H1 (cell line): ENCODE data around the gene POLR2L. TPM values are rescaled to one million over a fixed set of nuclear protein-coding genes. Genes with fewer than 3 reads are reported as not detected.

Source experiments
- CTCF ChIA-PET: fragments of 300-600 bp; sonication (Branson Sonifier 250); formaldehyde crosslinking; loops from one replicate; lab custom pipeline; 2021; ENCODE audit not compliant: partially characterized antibody; lab: Charles Lee
- POLR2A ChIA-PET: fragments of 300-600 bp; sonication (Branson Sonifier 250); formaldehyde crosslinking; loops from one replicate; lab custom pipeline; 2021; ENCODE audit warnings: inconsistent platforms; ENCODE audit not compliant: partially characterized antibody; lab: Charles Lee
- DNase-seq, 2 experiments: peaks; one replicate each; pipeline versions ENCODE4 v3.0.0 to v3.0.0-alpha.2; 2010 to 2022; ENCODE audit warnings: low spot score in 2 of 2, low read depth in 1 of 2, mixed read lengths in 1 of 2
- FAIRE-seq: peaks from 2 replicates; lab custom pipeline; 2011; peaks lifted over from hg19 to GRCh38; lab: Jason Lieb, UNC
- H2AFZ ChIP-seq: 2 replicates; pipeline ENCODE4 v1.8.1; 2012; ENCODE audit warnings: low read length, inconsistent platforms
- H2AK5ac ChIP-seq: 2 replicates; pipeline ENCODE4 v1.6.1; 2013; ENCODE audit warnings: low read depth, low read length
- H2BK120ac ChIP-seq: replicated peaks from 2 replicates; pipeline ENCODE3; 2013; ENCODE audit warnings: low read depth, low read length, inconsistent platforms
- H2BK12ac ChIP-seq: 2 replicates; pipeline ENCODE4 v1.6.1; 2013; ENCODE audit warnings: low read depth, low read length
- H2BK15ac ChIP-seq: 2 replicates; pipeline ENCODE4 v1.6.1; 2013; ENCODE audit warnings: low read length
- H2BK20ac ChIP-seq: 2 replicates; pipeline ENCODE4 v1.6.1; 2013; ENCODE audit warnings: low read length
- H2BK5ac ChIP-seq: 2 replicates; pipeline ENCODE4 v1.6.1; 2013; ENCODE audit warnings: low read depth, low read length
- H3K14ac ChIP-seq: 2 replicates; pipeline ENCODE4 v1.6.1; 2013; ENCODE audit warnings: inconsistent platforms; ENCODE audit not compliant: insufficient read length
- H3K18ac ChIP-seq: 2 replicates; pipeline ENCODE4 v1.6.1; 2013; ENCODE audit warnings: low read length; ENCODE audit errors: extremely low read depth
- H3K23ac ChIP-seq: 2 replicates; pipeline ENCODE4 v1.6.1; 2013; ENCODE audit warnings: inconsistent platforms; ENCODE audit not compliant: insufficient read length
- H3K23me2 ChIP-seq: 2 replicates; pipeline ENCODE4 v1.6.1; 2013; ENCODE audit warnings: low read depth, low read length
- H3K27ac ChIP-seq: 2 replicates; pipeline ENCODE4 v1.6.1; 2011; ENCODE audit warnings: low read depth, low read length, inconsistent platforms
- H3K27me3 ChIP-seq, 4 experiments: replicated peaks in 1 of 4; 1 replicate in 1 of 4; 2 replicates in 3 of 4; pipeline versions ENCODE4 v1.6.1 to v1.8.1; 2011 to 2013; ENCODE audit warnings: low read length in 3 of 4, mild to moderate bottlenecking in 3 of 4, inconsistent platforms in 2 of 4, mixed read lengths in 2 of 4, moderate library complexity in 1 of 4; ENCODE audit not compliant: control insufficient read depth in 3 of 4, insufficient read depth in 3 of 4; ENCODE audit errors: extremely low read depth in 1 of 4
- H3K36me3 ChIP-seq, 4 experiments: 2 replicates each; pipeline versions ENCODE4 v1.6.1 to v1.8.1; 2011 to 2013; ENCODE audit warnings: mild to moderate bottlenecking in 4 of 4, low read length in 3 of 4, moderate library complexity in 2 of 4, control low read depth in 1 of 4, inconsistent platforms in 1 of 4; ENCODE audit not compliant: insufficient read depth in 4 of 4, control insufficient read depth in 2 of 4
- H3K4ac ChIP-seq: replicated peaks from 2 replicates; pipeline ENCODE3; 2013; ENCODE audit warnings: low read length, low read depth, mixed read lengths, inconsistent platforms; ENCODE audit not compliant: insufficient read length
- H3K4me1 ChIP-seq, 4 experiments: replicated peaks in 1 of 4; 1 replicate in 1 of 4; 2 replicates in 3 of 4; pipeline versions ENCODE4 v1.6.1 to v1.8.1; 2011 to 2013; ENCODE audit warnings: low read length in 3 of 4, inconsistent platforms in 2 of 4, mixed read lengths in 1 of 4; ENCODE audit not compliant: insufficient read depth in 4 of 4, control insufficient read depth in 3 of 4
- H3K4me2 ChIP-seq, 2 experiments: 2 replicates each; pipeline versions ENCODE4 v1.6.1 to v1.8.1; 2011 to 2013; ENCODE audit warnings: low read depth in 2 of 2, low read length in 2 of 2, control low read depth in 1 of 2, inconsistent platforms in 1 of 2, mild to moderate bottlenecking in 1 of 2; ENCODE audit not compliant: insufficient read depth in 1 of 2
- H3K4me3 ChIP-seq, 4 experiments: fragments of 200-600, 300-600 bp in 1 of 4; sonication (generic), shearing (Covaris generic), sonication (Bioruptor Twin) in 1 of 4; 2 replicates each; pipeline versions ENCODE4 v1.5.1 to v1.8.1; 2011 to 2016; ENCODE audit warnings: low read length in 4 of 4, low read depth in 3 of 4, control low read depth in 2 of 4, inconsistent platforms in 2 of 4, mild to moderate bottlenecking in 2 of 4, mixed read lengths in 1 of 4, moderate library complexity in 1 of 4; ENCODE audit not compliant: insufficient read depth in 2 of 4; ENCODE audit errors: extremely low read depth in 1 of 4
- H3K56ac ChIP-seq: replicated peaks from 2 replicates; pipeline ENCODE3; 2013; ENCODE audit warnings: low read depth, mild to moderate bottlenecking, mixed read lengths, low read length, inconsistent platforms; ENCODE audit not compliant: insufficient read length
- H3K79me1 ChIP-seq: 2 replicates; pipeline ENCODE4 v1.6.1; 2013; ENCODE audit warnings: low read depth, low read length, control low read depth
- H3K79me2 ChIP-seq, 2 experiments: 2 replicates each; pipeline versions ENCODE4 v1.6.1 to v1.8.1; 2012 to 2013; ENCODE audit warnings: low read length in 2 of 2, mild to moderate bottlenecking in 2 of 2, inconsistent platforms in 1 of 2; ENCODE audit not compliant: insufficient read depth in 2 of 2, control insufficient read depth in 1 of 2
- H3K9ac ChIP-seq, 4 experiments: replicated peaks in 1 of 4; 1 replicate in 1 of 4; 2 replicates in 3 of 4; pipeline versions ENCODE4 v1.6.1 to v1.8.1; 2011 to 2013; ENCODE audit warnings: low read depth in 3 of 4, low read length in 3 of 4, control low read depth in 2 of 4, mild to moderate bottlenecking in 2 of 4, moderate library complexity in 2 of 4, inconsistent platforms in 1 of 4; ENCODE audit errors: extremely low read depth in 1 of 4
- H3K9me3 ChIP-seq, 2 experiments: 2 replicates each; pipeline versions ENCODE4 v1.6.1 to v1.8.1; 2012 to 2013; ENCODE audit warnings: mild to moderate bottlenecking in 2 of 2, moderate library complexity in 2 of 2, control low read depth in 1 of 2, inconsistent platforms in 1 of 2, low read depth in 1 of 2, low read length in 1 of 2, mixed read lengths in 1 of 2; ENCODE audit not compliant: insufficient read depth in 2 of 2
- H4K20me1 ChIP-seq, 2 experiments: replicated peaks in 1 of 2; 2 replicates each; pipeline versions ENCODE3 to v1.8.1; 2011 to 2013; ENCODE audit warnings: inconsistent platforms in 2 of 2, low read length in 2 of 2, mild to moderate bottlenecking in 1 of 2; ENCODE audit not compliant: insufficient read depth in 2 of 2, control insufficient read depth in 1 of 2
- H4K5ac ChIP-seq: 2 replicates; pipeline ENCODE4 v1.6.1; 2013; ENCODE audit warnings: low read length, low read depth, mixed read lengths, inconsistent platforms; ENCODE audit not compliant: insufficient read length
- H4K8ac ChIP-seq: 2 replicates; pipeline ENCODE4 v1.8.0; 2013; ENCODE audit warnings: mild to moderate bottlenecking, moderate library complexity, low read length, inconsistent platforms; ENCODE audit not compliant: insufficient read depth; ENCODE audit errors: extremely low read depth
- H4K91ac ChIP-seq: replicated peaks from 2 replicates; pipeline ENCODE3; 2013; ENCODE audit warnings: low read length, mixed read lengths, inconsistent platforms; ENCODE audit not compliant: insufficient read length
- CHD1 ChIP-seq: IDR thresholded peaks from 2 replicates; pipeline ENCODE4 v1.6.1; 2012; ENCODE audit warnings: low read depth, low read length, improper control_type of control experiment
- WGBS, 2 experiments: shearing (Covaris generic) in 1 of 2; methylation state at CpG; one replicate each; pipeline versions ENCODE4 v1.1.6 to v1.1.7; 2013 to 2015; ENCODE audit warnings: low lambda C conversion rate in 2 of 2, mixed read lengths in 2 of 2, inconsistent platforms in 1 of 2, low coverage in 1 of 2, missing lambda C conversion rate in 1 of 2; ENCODE audit not compliant: insufficient replicate concordance in 2 of 2, insufficient coverage in 1 of 2, insufficient read length in 1 of 2; ENCODE audit errors: extremely low coverage in 1 of 2, missing lambda C conversion rate in 1 of 2; 5-methylcytosine and 5-hydroxymethylcytosine counted together
- polyA plus RNA-seq, 7 experiments: library from polyadenylated mRNA; depleted of rRNA in 3 of 7; stranded (reverse) in 5 of 7; unstranded in 2 of 7; fragments of >200 nt in 5 of 7; fragments of 200-250 nt in 2 of 7; gene quantifications; 1 replicate in 5 of 7; 2 replicates in 1 of 7; 4 replicates in 1 of 7; pipeline versions ENCODE4 v1.2.1 to v1.2.3, GENCODE V29; 2011 to 2013; ENCODE audit warnings: missing spikeins in 2 of 7, mixed read lengths in 2 of 7
- total RNA-seq: library from RNA; stranded (reverse); fragmentation: NEBNext Ultra II Directional; extraction: Animal tissue kit (Norgen Biotek cat#: 25700); gene quantifications from 2 replicates; pipeline ENCODE4 v1.2.1, GENCODE V29; 2021

Gene POLR2L
- total and polyA plus RNA-seq, 2 of the 8 experiments (the other 6 are each of a cell fraction or from before 2014, with no cell fraction given) = 140 to 151 TPM

GRCh38 chr11:871472-871871, 29.1 kb upstream of the POLR2L start:
- CTCF ChIA-PET = interaction anchor here (1.0 to 2.7 kb wide), 5 partner anchors 15 to 27 kb away, joined by 3 to 11 read pairs (median 4); no protein-coding TSS in a partner anchor
- no peak overlapping the region for H2BK15ac ChIP-seq

More at GRCh38 chr11:871472-871871, 29.1 kb upstream of the POLR2L start:
- Histone ChIP-seq H3K4me3 (no peak overlapping the region), H3K79me2 (no peaks in the 10 kb centered on the region), H3K27ac (no peak overlapping the region), H3K23ac (no peak overlapping the region), H3K14ac (no peak overlapping the region), H3K9ac (no peak overlapping the region), H3K4ac (no peak overlapping the region), H2BK120ac (no peak overlapping the region), H4K20me1 (peaks cover 13 to 33% of the 10 kb centered on the region in 2 experiments), H2BK12ac (no peak overlapping the region), H2BK5ac (no peak overlapping the region), H3K9me3 (no peaks in the 10 kb centered on the region), H3K56ac (no peak overlapping the region), H3K18ac (no peak overlapping the region), H3K4me2 (no peak overlapping the region), H4K8ac (no peak overlapping the region; the same call in 1 of the 2 replicates)
- no peak for DNase-seq
- WGBS, 2 experiments = 83% methylated on average over 9 of the region's 9 CpGs; no CpG with 5 or more reads in 1 of the 2 experiments
- POLR2A ChIA-PET = interaction anchor here (0.7 to 1.8 kb wide), 4 partner anchors 19 to 182 kb away, joined by 3 to 5 read pairs (median 4); no protein-coding TSS in a partner anchor
- no peak for TF ChIP-seq CHD1
- TF ChIP-seq, all 59 proteins: peak for 0
- Histone ChIP-seq H2AK5ac (no peak overlapping the region), H3K27me3 (no peaks in the 10 kb centered on the region), H2BK20ac (no peak overlapping the region), H4K5ac (no peak overlapping the region), H3K4me1 (peaks cover 0 to 11% (median 7%) of the 10 kb centered on the region in 4 experiments; a peak in 5 of 7 replicates), H3K23me2 (no peaks in the 10 kb centered on the region), H3K79me1 (no peaks in the 10 kb centered on the region), H4K91ac (no peak overlapping the region), H2AFZ (no peak overlapping the region), H3K36me3 (peaks cover 0 to 2% (median 0%) of the 10 kb centered on the region in 4 experiments; a peak in 2 of 8 replicates)
- FAIRE-seq = no peak
